ENCODE data around the gene RAPGEF6.

DNA sequence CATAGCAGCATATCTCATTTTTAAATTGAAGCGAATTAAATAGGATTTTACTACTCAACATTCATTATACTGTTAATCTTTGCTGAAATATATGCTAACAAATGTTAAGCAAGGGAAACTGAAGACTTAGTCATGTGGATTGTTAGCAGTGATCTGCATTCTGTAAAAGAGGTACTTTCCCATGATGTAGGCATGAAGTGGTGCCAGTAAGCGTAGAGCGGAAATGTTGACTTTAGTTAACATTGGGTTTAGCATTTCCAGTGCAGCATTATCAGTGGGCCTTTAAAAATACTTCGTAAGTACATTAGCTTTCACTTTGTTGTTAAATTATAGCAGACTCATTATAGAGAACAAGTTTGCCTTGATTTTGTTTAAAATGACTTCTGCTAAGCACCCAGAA is 240.9 kb downstream of the RAPGEF6 start:
- TF ChIP-seq CTCF (conservative IDR thresholded peaks at IDR 0.05 in 1 of 2, IDR thresholded peaks at IDR 0.05 in 1 of 2; ENCODE audit: extremely low read depth in 1 of 2, insufficient read depth in 1 of 2, low read depth in 1 of 2, low read length in 2 of 2) (no peak), EZH2 (IDR thresholded peaks at IDR 0.05; ENCODE audit: borderline replicate concordance, low read length) (no peak)
